HG03565 (cell line): Measurements from ENCODE around the gene PLCB1.

ENCODE experiments used
- ATAC-seq: cut with Tn5 transposase; IDR thresholded peaks from one replicate; pipeline ENCODE4 v1.9.1; 2021; ENCODE audit warnings: mild to moderate bottlenecking, moderate library complexity; ENCODE audit not compliant: unreplicated experiment

Gene PLCB1

DNA sequence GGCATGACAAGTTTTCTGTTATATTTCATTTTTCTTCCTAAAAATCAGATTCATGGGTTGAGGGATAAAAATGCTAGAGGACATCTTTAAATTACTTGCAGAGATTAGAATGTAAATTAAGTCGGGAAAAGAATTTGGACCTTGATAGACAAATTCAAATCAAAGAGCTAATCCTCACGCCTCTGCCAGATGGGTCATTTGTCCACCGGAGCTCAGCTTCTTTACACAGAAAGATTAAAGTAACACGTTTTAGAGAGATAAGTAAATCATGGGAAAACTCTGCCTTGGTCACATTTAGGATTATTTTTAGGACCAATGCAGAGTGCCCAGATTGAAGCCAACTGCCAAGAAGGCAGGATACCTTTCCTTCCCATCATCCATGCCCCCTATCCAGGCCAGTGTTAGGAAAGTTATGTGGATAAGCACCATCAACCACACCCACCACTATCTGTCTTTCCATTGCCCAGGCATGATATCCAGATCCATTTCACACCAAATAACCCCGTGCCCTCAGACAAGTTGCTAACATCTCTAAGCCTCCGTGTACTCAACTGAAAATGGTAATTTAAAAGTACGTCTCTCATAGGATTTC is 539.4 kb downstream of the PLCB1 start:
- ATAC-seq = no peak

GRCh38 chr20:8673116-8673515 is 541.0 kb downstream of the PLCB1 start:
- ATAC-seq = no peak

- ATAC-seq = no peak
Measured at GRCh38 chr20:8675896-8676295, 543.8 kb downstream of the PLCB1 start.

- no peak for ATAC-seq
Measured at GRCh38 chr20:8678098-8678776, 546.2 kb downstream of the PLCB1 start.

- no peak for ATAC-seq
Measured at GRCh38 chr20:8689337-8689736, 557.3 kb downstream of the PLCB1 start.

GRCh38 chr20:8690074-8690473 is 558.0 kb downstream of the PLCB1 start:
- no peak for ATAC-seq

DNA sequence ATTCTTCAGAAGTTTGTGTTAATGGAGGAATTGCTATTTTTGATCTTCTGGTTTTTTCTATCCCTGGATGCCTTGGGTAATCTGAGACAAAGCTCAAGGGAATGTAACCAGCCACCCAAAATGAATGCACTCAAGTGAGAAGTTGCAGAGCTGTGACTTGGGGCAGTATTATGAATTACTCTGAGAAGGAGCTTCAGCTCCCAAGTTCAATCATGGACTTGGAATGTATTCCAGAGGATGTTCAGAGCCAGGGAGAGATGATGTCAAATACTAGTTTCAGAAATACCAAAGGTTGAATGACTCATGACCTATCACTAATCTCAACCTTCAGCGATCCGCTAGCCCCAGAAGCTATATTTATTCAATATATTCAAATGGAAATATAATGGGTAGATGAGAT is 561.6 kb downstream of the PLCB1 start:
- ATAC-seq = no peak

DNA sequence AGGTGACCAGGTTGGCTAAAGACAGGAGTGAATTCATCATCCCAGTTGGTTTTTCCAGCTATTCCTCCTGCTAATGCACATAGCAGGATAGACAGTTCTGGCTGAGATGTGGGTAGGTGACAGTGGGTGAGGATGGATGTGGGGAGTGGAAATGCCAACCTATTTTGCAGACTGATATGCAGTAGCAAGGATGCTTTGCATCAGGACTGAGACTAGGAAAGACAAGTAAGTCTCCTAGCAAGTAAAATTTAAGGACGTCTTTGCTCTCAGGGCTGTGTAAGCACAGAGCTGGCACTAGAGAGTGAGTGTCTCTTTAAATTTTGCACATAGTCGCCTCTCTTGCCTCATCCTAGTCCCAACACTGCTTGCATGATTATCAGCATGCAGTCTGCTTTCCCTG is 568.7 kb downstream of the PLCB1 start:
- no peak for ATAC-seq

- ATAC-seq = no peak
Measured at GRCh38 chr20:8706961-8707700, 575.1 kb downstream of the PLCB1 start.

DNA sequence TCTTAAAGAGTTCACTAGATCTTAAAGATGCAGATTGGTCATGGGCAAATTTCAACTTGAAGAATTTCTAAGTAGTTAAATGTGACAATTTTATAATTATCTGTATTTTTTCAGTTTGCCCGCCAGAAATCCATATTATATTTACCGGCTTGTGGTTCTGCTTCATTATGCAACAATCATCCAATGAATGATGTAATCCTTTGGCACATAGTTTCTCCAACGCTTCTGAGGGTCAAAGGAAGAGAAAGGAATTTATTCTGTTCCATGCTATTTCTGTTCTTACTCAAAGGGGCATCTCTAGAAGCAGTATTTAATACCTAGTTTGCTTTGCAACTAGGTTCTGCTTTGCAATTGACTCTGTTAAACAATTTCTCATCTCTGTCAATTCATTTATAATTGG is 577.6 kb downstream of the PLCB1 start:
- no peak for ATAC-seq

- no peak for ATAC-seq
Measured at GRCh38 chr20:8711501-8711900, 579.4 kb downstream of the PLCB1 start.

- no peak for ATAC-seq
Measured at GRCh38 chr20:8714206-8714605, 582.1 kb downstream of the PLCB1 start.

DNA sequence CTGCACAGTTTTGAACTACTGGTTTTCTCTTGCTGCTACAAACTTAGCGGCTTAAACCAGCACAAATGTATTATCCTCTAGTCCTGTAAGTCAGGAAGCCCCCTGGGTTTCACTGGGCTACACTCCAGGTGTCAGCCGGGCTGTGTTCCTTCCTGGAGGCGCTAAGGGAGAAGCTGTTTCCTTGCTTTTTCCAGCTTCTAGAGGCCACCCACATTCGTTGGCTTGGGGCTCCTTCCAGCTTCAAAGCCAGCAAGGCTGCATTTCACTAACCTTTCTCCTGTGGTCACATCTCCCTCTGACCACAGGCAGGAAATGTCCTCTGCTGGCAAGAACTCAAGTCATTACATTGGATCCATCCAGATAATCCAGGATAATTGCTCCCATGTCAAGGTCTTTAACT is 586.2 kb downstream of the PLCB1 start:
- ATAC-seq = no peak

DNA sequence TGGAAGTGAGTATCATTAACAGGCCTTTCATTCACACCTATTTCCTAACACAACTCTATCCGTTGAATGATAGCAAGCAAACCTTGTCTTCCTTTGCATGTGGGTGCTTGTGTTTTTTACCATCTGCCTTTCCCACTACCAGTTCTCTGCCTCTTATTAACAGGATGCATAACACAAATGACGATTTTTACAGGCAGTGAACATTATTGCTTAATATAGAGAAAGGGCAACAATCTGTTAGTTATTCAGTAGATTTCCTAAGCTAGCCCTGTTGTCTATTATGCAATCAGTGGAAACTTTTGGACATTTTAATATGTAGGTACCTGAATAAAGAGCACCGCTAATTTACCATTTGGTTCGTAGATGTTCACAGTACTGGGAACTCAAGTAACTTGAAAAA is 588.0 kb downstream of the PLCB1 start:
- ATAC-seq = no peak

- ATAC-seq = no peak
Measured at GRCh38 chr20:8721098-8721497, 589.0 kb downstream of the PLCB1 start.

- ATAC-seq = peak; percentile 75
Measured at GRCh38 chr20:8722277-8722928, 590.3 kb downstream of the PLCB1 start.

- ATAC-seq = no peak
Measured at GRCh38 chr20:8723296-8723695, 591.2 kb downstream of the PLCB1 start.

- no peak for ATAC-seq
Measured at GRCh38 chr20:8724884-8725283, 592.8 kb downstream of the PLCB1 start.

- no peak for ATAC-seq
Measured at GRCh38 chr20:8726460-8726859, 594.4 kb downstream of the PLCB1 start.

DNA sequence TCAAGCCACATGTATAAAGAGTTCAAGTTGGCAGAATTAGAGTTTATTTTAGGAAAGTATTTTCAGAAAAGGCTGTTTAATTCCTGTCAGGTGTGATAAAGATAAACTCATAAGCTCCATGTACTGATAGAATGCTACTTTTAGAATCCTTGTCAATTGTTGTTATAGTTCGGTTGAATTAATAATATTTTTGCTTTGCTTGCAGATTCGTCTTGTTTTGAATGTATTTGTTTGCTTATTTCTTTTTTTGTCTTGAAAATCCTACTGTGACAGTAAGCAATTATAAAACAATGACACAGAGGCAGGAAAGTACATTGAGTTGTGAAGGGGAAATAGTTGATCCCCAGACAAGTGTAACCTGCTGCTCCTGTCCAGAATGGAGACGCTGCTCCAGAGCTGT is 602.9 kb downstream of the PLCB1 start:
- no peak for ATAC-seq

DNA sequence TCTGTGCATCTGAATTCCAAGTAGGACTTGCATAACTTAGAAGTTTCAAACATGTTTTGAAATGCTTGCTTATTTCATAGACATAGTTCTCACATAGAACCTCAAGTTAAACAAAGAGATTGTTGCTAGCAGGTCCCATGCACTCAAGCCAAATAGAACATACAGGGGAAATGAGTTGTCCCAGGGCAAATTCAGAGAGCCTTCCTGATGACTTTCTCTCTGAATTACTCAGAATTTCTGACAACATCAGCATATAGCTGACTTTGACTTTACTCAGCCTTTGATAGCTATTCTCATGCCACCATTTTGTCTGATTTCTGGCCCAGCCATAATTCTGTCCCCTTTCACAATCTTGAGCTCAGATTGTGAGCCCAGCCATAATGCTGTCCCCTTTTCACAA is 603.6 kb downstream of the PLCB1 start:
- no peak for ATAC-seq

GRCh38 chr20:8740265-8740664 is 608.2 kb downstream of the PLCB1 start:
- ATAC-seq = peak; percentile 97
